Measurements from ENCODE around the gene SLC25A40.
A peak's percentile ranks its signal among the peaks of the same experiment; 100 is the strongest.
"Not testable (repeated sequence)": the region's sequence is repeated elsewhere in the genome, so short reads cannot be mapped to it uniquely, and the experiment has no call there.

SLC25A40 gene

GRCh38 chr7:87876040-87876868 lies at the start of gene SLC25A40, which contains the start of gene DBF4:
TSS of gene SLC25A40 (minus strand) at chr7:87876360. CDS start at chr7:87858727, 17,633 bp downstream.
TSS of gene DBF4 (plus strand) at chr7:87876493. CDS start at chr7:87876733, 240 bp downstream.
- DNase-seq = peak; percentile 91 to 94

- DNase-seq = not testable (repeated sequence)
Observed at GRCh38 chr7:87922759-87923395, 46.7 kb upstream of the SLC25A40 start.

GRCh38 chr7:87920578-87920977 lies 44.4 kb upstream of the SLC25A40 start:
- DNase-seq = no peak

DNA sequence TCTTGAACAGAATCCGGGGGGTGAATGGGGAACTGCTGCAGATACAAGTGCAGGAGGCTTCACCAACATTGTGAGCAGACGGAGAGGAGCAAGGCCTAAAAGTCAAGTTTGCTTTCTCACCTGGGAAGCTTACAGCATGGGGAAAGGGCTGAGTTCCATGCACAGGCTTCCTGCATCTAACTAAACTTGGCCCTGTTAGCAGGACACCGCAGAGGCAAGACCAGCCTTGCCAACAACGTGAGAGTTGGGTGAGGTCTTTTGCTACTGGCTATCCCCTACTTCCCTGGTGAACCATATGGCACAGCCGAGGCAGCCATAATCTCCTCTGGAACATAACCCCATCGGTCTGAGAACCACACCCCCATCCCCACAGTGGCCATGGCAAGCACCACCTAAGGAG lies 43.7 kb upstream of the SLC25A40 start:
- no peak for DNase-seq

DNA sequence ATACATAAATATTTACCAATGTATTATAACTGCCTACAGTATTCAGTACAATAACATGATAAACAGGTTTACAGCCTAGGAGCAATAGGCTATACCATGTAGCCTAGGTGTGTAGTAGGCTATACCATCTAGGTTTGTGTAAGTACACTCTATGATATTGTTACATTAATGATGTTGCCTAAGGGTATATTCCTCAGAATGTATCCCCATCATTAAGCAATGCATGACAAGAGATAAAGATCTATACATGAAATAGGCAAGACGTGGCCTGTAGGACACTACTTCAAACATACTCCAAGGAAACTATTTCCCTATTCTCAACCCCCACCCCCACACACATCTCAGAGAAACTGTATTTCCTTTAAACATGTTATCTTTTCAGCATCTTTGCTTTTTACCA lies 42.6 kb upstream of the SLC25A40 start:
- no peak for DNase-seq

GRCh38 chr7:87912121-87912520 lies 36.0 kb upstream of the SLC25A40 start:
- no peak for DNase-seq

DNA sequence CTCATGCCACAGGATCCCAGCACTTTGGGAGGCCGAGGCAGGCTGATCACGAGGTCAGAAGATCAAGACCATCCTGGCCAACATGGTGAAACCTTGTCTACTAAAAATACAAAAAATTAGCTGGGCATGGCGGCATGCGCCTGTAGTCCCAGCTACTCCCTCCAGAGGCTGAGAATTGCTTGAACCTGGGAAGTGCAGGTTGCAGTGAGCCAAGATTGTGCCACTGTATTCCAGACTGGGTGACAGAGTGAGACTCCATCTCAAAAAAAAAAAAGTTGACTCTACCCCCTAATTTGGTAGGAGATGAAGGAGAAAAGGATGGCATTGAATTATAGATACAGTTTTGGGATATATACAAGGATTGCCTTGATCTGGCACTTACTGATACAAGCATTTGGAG lies 32.7 kb upstream of the SLC25A40 start:
- not testable (repeated sequence) for DNase-seq

DNA sequence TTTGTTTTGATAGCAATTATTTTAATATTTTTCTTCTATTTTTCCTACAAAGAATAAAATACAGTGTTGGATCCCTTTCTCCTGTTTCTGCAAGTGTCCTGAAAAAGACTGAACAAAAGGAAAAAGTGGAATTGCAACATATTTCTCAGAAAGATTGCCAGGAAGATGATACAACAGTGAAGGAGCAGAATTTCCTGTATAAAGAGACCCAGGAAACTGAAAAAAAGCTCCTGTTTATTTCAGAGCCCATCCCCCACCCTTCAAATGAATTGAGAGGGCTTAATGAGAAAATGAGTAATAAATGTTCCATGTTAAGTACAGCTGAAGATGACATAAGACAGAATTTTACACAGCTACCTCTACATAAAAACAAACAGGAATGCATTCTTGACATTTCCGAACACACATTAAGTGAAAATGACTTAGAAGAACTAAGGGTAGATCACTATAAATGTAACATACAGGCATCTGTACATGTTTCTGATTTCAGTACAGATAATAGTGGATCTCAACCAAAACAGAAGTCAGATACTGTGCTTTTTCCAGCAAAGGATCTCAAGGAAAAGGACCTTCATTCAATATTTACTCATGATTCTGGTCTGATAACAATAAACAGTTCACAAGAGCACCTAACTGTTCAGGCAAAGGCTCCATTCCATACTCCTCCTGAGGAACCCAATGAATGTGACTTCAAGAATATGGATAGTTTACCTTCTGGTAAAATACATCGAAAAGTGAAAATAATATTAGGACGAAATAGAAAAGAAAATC lies 31.2 kb upstream of the SLC25A40 start:
- DNase-seq = not testable (repeated sequence)

GRCh38 chr7:87899255-87899654 lies 23.1 kb upstream of the SLC25A40 start:
- DNase-seq = no peak

GRCh38 chr7:87895363-87895762 lies 19.2 kb upstream of the SLC25A40 start:
- DNase-seq = no peak

DNA sequence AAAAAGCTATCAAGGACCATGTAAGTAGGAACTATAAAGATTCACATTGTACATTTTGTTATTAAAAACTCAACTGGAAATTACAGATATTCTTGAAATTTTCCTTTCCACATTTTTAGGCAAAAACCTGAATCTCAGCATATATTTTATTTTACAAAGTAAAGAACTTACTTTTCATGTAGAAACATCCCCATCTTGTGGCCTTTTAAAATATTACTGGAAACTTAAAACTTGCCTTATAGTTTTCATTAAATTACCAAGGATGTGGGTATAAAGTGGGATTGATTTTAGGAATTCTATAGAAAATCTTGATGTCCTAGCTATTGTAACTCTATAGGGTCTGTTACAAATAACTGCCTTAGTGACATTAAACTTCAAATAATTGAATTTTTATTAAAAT lies 10.7 kb upstream of the SLC25A40 start:
- DNase-seq = peak in 1 of 2 donors; percentile 59

- DNase-seq = no peak
Observed at GRCh38 chr7:87885018-87885417, 8.9 kb upstream of the SLC25A40 start.

DNA sequence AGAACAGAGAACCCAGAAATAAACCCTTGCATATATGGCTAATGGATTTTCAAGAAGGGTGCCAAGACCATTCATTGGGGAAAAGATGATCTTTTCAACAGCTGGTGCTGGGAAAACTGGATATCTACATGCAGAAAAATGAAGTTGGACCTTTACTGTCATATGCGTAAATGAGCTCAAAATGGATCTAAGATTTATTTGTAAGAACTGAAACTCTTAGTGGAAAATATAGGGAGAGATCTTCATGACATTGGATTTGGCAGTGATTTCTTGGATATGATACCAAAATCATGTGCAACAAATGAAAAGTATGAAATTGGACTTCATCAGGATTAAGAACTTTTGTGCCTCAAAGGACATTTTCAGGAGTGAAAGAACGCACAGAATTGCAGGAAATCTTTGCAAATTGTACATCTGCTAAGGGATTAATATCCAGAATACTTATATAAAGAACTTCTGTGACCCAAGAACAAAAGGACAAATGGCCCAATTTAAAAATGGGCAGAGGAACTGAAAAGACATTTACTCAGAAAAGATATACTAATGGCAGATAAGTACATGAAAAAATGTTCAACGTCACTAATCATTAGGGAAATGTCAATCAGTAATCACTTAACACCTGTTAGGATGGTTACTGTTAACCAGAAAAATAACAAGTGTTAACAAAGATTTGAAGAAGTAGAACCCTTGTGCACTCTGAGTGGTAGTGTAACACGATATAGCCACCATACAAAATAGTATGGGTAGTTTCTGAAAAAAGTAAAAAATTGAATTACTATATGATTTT lies 6.2 kb upstream of the SLC25A40 start:
- DNase-seq = no peak

- no peak for DNase-seq
Observed at GRCh38 chr7:87878208-87878735, 2.1 kb upstream of the SLC25A40 start.

DNA sequence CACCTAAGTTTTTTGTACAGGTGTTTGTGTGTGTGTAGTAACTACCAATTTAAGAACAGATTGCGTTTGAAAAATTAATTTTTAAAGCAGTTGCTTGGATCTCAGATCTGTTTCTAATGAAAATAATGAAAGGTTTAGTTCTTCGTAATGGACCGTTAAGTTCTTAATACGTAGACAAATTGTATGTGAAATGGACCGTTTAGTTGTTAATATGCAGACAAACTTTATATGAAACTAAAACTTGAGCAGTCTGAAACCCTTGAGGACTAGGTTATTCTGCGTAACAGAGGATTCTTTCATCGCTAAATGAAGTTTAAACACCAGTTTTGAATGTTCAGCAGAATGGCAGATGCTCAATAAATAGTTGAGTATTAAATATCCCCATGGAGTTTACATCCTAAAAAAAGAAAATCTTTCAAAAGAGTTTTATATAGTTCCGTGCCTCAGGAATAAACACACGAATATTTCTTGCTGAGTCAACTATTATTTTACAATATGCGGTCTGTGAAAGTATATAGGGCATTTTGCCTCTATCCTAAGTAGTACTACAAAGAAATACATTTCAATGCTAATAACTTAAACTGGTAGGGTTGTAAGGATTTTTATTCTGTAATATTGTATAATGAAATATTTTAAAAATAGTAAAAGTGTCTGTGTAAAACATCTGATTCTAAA lies 1.3 kb upstream of the SLC25A40 start:
- DNase-seq = no peak

DNA sequence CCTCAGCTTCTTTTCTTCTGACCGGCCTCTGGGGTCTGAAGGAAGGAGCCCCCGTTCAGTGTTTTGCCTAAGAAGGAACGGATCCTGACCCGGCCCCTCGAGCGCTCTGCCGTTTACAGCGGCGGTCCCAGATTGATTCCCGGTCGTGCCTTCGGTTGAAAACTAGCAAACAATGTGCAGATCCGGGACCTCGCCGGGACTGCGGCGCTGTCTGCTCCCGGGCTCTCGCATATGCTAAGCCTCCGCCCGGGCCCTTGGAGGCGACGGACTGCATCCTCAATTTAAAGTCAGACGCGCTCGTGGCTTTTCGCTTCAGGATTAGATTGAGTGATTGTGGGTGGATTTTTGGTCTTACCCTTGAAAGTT lies 692 bp upstream of the SLC25A40 start:
- DNase-seq = peak; percentile 14 to 49

GRCh38 chr7:87875151-87876039 lies 765 bp downstream of the SLC25A40 start:
- DNase-seq = peak; percentile 2 to 25

DNA sequence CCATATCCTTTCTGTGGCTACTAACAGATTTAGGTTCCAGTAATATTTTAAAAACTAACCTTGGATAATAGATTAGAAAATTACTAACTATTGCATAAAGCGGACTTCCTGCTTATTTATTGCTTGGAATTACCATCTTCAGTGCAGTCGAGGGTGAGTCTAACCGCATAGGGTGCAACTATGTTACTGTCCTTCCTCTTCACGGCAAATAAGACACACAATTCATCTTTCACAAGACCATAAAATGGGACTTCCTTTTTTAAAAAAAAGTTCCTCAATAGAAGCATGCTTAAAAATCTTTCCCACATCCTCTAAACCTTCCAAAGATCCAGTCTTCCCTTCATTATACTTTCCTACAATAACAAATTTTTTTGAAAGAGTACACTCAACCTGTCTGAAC lies 2.1 kb downstream of the SLC25A40 start:
- DNase-seq = peak; percentile 4 to 10

DNA sequence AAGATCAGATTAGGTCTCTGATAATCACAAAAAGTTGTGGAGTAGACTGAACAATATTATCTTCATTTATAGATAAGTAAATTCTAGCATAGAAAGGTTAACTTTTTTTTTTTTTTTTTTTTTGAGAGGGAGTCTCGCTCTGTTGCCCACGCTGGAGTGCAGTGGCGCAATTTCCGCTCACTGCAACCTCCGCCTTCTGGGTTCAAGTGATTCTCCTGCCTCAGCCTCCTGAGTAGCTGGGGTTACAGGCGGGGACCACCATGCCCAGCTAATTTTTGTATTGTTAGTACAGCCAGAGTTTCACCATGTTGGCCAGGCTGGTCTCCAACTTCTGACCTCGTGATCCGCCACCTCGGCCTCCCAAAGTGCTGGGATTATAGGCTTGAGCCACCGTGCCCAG lies 2.8 kb downstream of the SLC25A40 start:
- not testable (repeated sequence) for DNase-seq

DNA sequence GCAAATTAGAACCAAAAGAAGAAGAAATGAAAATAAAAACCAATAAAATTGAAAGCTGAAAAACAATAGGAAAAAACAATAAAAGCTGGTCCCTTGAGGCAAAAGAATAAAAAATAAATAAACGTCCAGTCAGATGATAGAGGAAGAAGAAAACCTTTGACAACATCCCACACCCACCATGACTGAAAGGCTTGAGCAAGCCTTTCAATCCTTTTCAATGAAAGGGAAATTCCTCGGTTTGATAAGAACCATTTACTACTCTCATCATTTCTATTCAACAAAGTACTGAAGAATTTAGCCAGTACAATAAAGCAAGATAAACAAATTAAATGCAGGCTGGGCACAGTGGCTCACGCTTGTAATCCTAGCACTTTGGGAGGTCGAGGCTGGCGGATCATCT lies 3.8 kb downstream of the SLC25A40 start:
- no peak for DNase-seq

DNA sequence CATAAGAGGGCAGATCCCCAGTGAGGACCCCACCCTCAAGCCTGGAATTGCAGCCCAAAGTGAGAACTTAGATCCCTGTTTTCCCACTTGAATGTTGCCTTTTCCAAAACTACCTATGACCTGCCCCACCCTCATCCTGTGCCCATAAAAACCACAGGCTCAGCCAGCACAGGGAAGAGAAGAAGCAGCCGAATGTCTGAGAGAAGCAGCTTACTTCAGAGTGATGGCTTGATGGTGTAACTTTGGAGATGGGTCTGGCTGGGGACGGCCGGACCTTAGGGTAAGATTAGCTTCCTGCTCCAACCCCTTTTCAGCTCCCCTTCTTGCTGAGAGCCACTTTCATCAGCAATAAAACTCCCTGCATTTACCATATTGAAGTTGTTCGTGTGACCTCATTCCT lies 5.7 kb downstream of the SLC25A40 start:
- DNase-seq = no peak

Data from CD4-positive, alpha-beta T cell treated with Interferon alpha-2 for 1 hour (primary cell).